IMR-90 (cell line): ENCODE measurements around the gene FCRLA. TPM values are rescaled to one million over a fixed set of nuclear protein-coding genes. Genes with fewer than 3 reads are reported as not detected.

Experiments used
- ATAC-seq: fragments of 200-7000 bp; cut with Tn5 transposase; 2 replicates; pipeline ENCODE4 v1.9.1; 2020; ENCODE audit warnings: low read depth, mild to moderate bottlenecking, moderate library complexity
- BruUV-seq: library from RNA; stranded (reverse); fragments of 400-500 nt; replicated peaks from 2 replicates; lab custom pipeline; 2021; lab: Mats Ljungman, UMichigan
- CTCF ChIA-PET: fragments of 300-600 bp; formaldehyde crosslinking; extraction: SDS; loops from one replicate; lab custom pipeline; 2021; ENCODE audit warnings: antibody characterized with exemption; lab: Yijun Ruan, JAX
- POLR2A ChIA-PET: fragments of 300-600 bp; sonication (Branson Sonifier 250); formaldehyde crosslinking; loops from one replicate; lab custom pipeline; 2022; ENCODE audit warnings: antibody characterized with exemption; ENCODE audit not compliant: unreplicated experiment; lab: Charles Lee
- DNase-seq: peaks from one replicate; pipeline ENCODE4 v3.0.0; 2013
- H2AFZ ChIP-seq: replicated peaks from 2 replicates; pipeline ENCODE3; 2013; ENCODE audit warnings: low read length, mild to moderate bottlenecking; ENCODE audit not compliant: poor library complexity
- H2AK5ac ChIP-seq: 2 replicates; pipeline ENCODE4 v1.6.1; 2013; ENCODE audit warnings: low read depth, low read length, inconsistent platforms
- H2AK9ac ChIP-seq: replicated peaks from 2 replicates; pipeline ENCODE3; 2013; ENCODE audit warnings: mild to moderate bottlenecking, low read depth, low read length, moderate library complexity; ENCODE audit not compliant: poor library complexity
- H2BK120ac ChIP-seq: 2 replicates; pipeline ENCODE4 v1.6.1; 2013; ENCODE audit warnings: low read depth, low read length, inconsistent platforms
- H2BK15ac ChIP-seq: 3 replicates; pipeline ENCODE4 v1.6.1; 2013; ENCODE audit warnings: low read depth, low read length, inconsistent platforms
- H2BK20ac ChIP-seq: 2 replicates; pipeline ENCODE4 v1.6.1; 2013; ENCODE audit warnings: low read depth, mild to moderate bottlenecking, inconsistent platforms, low read length, moderate library complexity
- H2BK5ac ChIP-seq: 2 replicates; pipeline ENCODE4 v1.6.1; 2013; ENCODE audit warnings: mild to moderate bottlenecking, low read depth, low read length, inconsistent platforms; ENCODE audit not compliant: poor library complexity, severe bottlenecking
- H3K14ac ChIP-seq: replicated peaks from 2 replicates; pipeline ENCODE4 v1.6.1; 2013; ENCODE audit warnings: low read depth, low read length, inconsistent platforms
- H3K18ac ChIP-seq: 2 replicates; pipeline ENCODE4 v1.6.1; 2013; ENCODE audit warnings: low read depth, low read length, control low read depth
- H3K23ac ChIP-seq: 2 replicates; pipeline ENCODE4 v1.6.1; 2013; ENCODE audit warnings: low read depth, low read length, inconsistent platforms
- H3K27ac ChIP-seq: 2 replicates; pipeline ENCODE4 v1.5.1; 2013; ENCODE audit warnings: mild to moderate bottlenecking, control low read depth, low read length; ENCODE audit not compliant: insufficient read depth
- H3K27me3 ChIP-seq: 2 replicates; pipeline ENCODE4 v1.6.1; 2013; ENCODE audit warnings: low read length; ENCODE audit not compliant: control insufficient read depth, insufficient read depth
- H3K36me3 ChIP-seq: 2 replicates; pipeline ENCODE4 v1.6.1; 2013; ENCODE audit warnings: low read length, mixed read lengths; ENCODE audit not compliant: control insufficient read depth, insufficient read depth
- H3K4ac ChIP-seq: 2 replicates; pipeline ENCODE4 v1.6.1; 2013; ENCODE audit warnings: low read depth, low read length, inconsistent platforms
- H3K4me1 ChIP-seq: 2 replicates; pipeline ENCODE4 v1.6.1; 2013; ENCODE audit warnings: low read length, mixed read lengths; ENCODE audit not compliant: control insufficient read depth, insufficient read depth
- H3K4me2 ChIP-seq: 2 replicates; pipeline ENCODE4 v1.6.1; 2013; ENCODE audit warnings: low read depth, mild to moderate bottlenecking, control low read depth, low read length, moderate library complexity
- H3K4me3 ChIP-seq: 2 replicates; pipeline ENCODE4 v1.5.1; 2013; ENCODE audit warnings: low read depth, mild to moderate bottlenecking, control low read depth, low read length, moderate library complexity; ENCODE audit not compliant: insufficient read depth
- H3K56ac ChIP-seq: 2 replicates; pipeline ENCODE4 v1.6.1; 2013; ENCODE audit warnings: low read length, inconsistent platforms; ENCODE audit not compliant: insufficient read depth; ENCODE audit errors: extremely low read depth
- H3K79me1 ChIP-seq, 2 experiments: 2 replicates each; pipeline ENCODE4 v1.6.1; 2013; ENCODE audit warnings: low read length in 2 of 2, inconsistent platforms in 1 of 2, low read depth in 1 of 2
- H3K9ac ChIP-seq: 2 replicates; pipeline ENCODE4 v1.6.1; 2013; ENCODE audit warnings: low read depth, low read length, control low read depth
- H3K9me1 ChIP-seq: 2 replicates; pipeline ENCODE4 v1.6.1; 2013; ENCODE audit warnings: low read length, inconsistent platforms; ENCODE audit not compliant: insufficient read depth
- H3K9me3 ChIP-seq: 2 replicates; pipeline ENCODE4 v1.6.1; 2013; ENCODE audit warnings: low read length; ENCODE audit not compliant: control insufficient read depth, insufficient read depth
- H4K20me1 ChIP-seq: 2 replicates; pipeline ENCODE4 v1.6.1; 2013; ENCODE audit warnings: low read length, inconsistent platforms; ENCODE audit not compliant: insufficient read depth
- H4K5ac ChIP-seq: 2 replicates; pipeline ENCODE4 v1.6.1; 2013; ENCODE audit warnings: mild to moderate bottlenecking, low read depth, low read length, control low read depth
- H4K8ac ChIP-seq, 2 experiments: 2 replicates each; pipeline ENCODE4 v1.6.1; 2013; ENCODE audit warnings: low read depth in 2 of 2, low read length in 2 of 2, control low read depth in 1 of 2, inconsistent platforms in 1 of 2
- H4K91ac ChIP-seq: 2 replicates; pipeline ENCODE4 v1.6.1; 2013; ENCODE audit warnings: low read depth, low read length, inconsistent platforms; ENCODE audit not compliant: insufficient read depth
- CEBPB ChIP-seq: IDR thresholded peaks from 2 replicates; pipeline ENCODE4 v1.6.1; 2012; ENCODE audit warnings: low read depth, low read length, improper control_type of control experiment
- CTCF ChIP-seq: conservative IDR thresholded peaks from 2 replicates; pipeline ENCODE4 v1.5.1; 2012; ENCODE audit warnings: mild to moderate bottlenecking, low read depth, low read length, improper control_type of control experiment
- MAFK ChIP-seq: IDR thresholded peaks from 2 replicates; pipeline ENCODE4 v1.6.1; 2012; ENCODE audit warnings: low read depth, low read length, improper control_type of control experiment
- WGBS, 2 experiments: methylation state at CpG; one replicate each; pipeline versions ENCODE4 v1.1.5 to v1.1.7; 2013; ENCODE audit warnings: missing lambda C conversion rate in 2 of 2; ENCODE audit not compliant: insufficient read length in 1 of 2; ENCODE audit errors: extremely low coverage in 2 of 2; 5-methylcytosine and 5-hydroxymethylcytosine counted together
- dilution Hi-C: fragments of 300-500 bp; cut with HindIII; formaldehyde crosslinking; loops from one replicate; pipeline ENCODE4 v1.14.3; 2018; ENCODE audit warnings: low sequenced_read_pairs; ENCODE audit not compliant: unreplicated experiment
- in situ Hi-C: fragments of 300-500 bp; cut with MboI; formaldehyde crosslinking; loops from 3 replicates; pipeline ENCODE4 v1.14.3; 2019; ENCODE audit warnings: low sequenced_read_pairs, inconsistent platforms, mixed read lengths
- intact Hi-C: fragments of 100-400 bp; cut with micrococcal nuclease; formaldehyde crosslinking; loops from 2 replicates; pipeline ENCODE4 v1.10.0; 2022
- polyA plus RNA-seq, 3 experiments: library from polyadenylated mRNA; depleted of rRNA; stranded (reverse); fragments of >200 nt; gene quantifications; 2 replicates each; pipeline ENCODE4 v1.2.3, GENCODE V29; 2012; ENCODE audit warnings: low replicate concordance in 1 of 3
- total RNA-seq: library from RNA; depleted of rRNA; stranded (reverse); fragments of >200 nt; gene quantifications from 2 replicates; pipeline ENCODE4 v1.2.3, GENCODE V29; 2012
- TF ChIP-seq, protein P1 (sequence below): fragments of 150-350 bp; IDR thresholded peaks from 2 replicates; pipeline ENCODE4 v1.6.1; 2016; ENCODE audit warnings: low read depth, mild to moderate bottlenecking, low read length, moderate library complexity, borderline replicate concordance
- TF ChIP-seq, protein P2 (sequence below): fragments of 150-350 bp; IDR thresholded peaks from 2 replicates; pipeline ENCODE4 v1.6.1; 2017; ENCODE audit warnings: mild to moderate bottlenecking, antibody characterized with exemption, low read length, low read depth

Gene FCRLA
- total and polyA plus RNA-seq, 2 of the 4 experiments (the other 2 are of a cell fraction), result 0.36 TPM

DNA sequence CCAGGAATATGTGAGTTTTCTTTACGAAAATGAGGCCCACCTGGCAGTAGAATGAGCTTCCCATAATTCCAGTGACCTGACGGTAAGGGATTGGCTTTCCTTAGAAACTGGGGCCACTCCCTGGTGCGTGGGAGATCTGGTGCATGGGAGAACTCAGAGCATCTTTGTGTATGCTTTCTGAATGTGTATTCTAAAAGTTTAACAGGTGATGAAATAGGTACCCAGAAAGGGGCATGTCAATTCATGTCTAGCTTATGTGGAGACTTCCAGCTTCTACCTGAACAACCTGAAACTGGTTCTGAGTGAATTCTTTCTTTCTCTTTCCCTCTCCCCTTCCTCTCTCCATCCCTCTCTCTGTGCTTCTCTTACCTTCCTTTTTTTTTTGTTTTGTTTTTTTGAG lies 15.2 kb upstream of the FCRLA start:
- H4K20me1 ChIP-seq, result no peaks in the 10 kb centered on the region
- H2BK20ac ChIP-seq, result no peak overlapping the region
- ChIA-PET POLR2A (no interaction called here), CTCF (no interaction called here)
- H2AK9ac ChIP-seq, result no peak overlapping the region
- H3K36me3 ChIP-seq, result no peaks in the 10 kb centered on the region
- H2AFZ ChIP-seq, result no peak overlapping the region
- no peak overlapping the region for H3K14ac ChIP-seq
- H3K56ac ChIP-seq, result no peak overlapping the region
- no peaks in the 10 kb centered on the region for H3K9me3 ChIP-seq
- no peak overlapping the region for H3K23ac ChIP-seq
- intact Hi-C loops (no loop called here), dilution Hi-C loops (no loop called here), in situ Hi-C loops (no loop called here)
- BruUV-seq, result no TSS peak
- H3K4me2 ChIP-seq, result no peak overlapping the region
- no peak overlapping the region for H3K27ac ChIP-seq
- H3K9ac ChIP-seq, result no peak overlapping the region
- H3K4me3 ChIP-seq, result no peak overlapping the region
- no peak overlapping the region for H2BK120ac ChIP-seq
- H3K4me1 ChIP-seq, result no peaks in the 10 kb centered on the region
- peaks cover 6% of the 10 kb centered on the region for H3K27me3 ChIP-seq
- H2AK5ac ChIP-seq, result no peak overlapping the region
- H4K5ac ChIP-seq, result no peak overlapping the region
- DNase-seq (no peak), ATAC-seq (no peak)
- H4K8ac ChIP-seq, result no peak overlapping the region
- TF ChIP-seq CEBPB, result no peak
- TF ChIP-seq, protein P1, sequence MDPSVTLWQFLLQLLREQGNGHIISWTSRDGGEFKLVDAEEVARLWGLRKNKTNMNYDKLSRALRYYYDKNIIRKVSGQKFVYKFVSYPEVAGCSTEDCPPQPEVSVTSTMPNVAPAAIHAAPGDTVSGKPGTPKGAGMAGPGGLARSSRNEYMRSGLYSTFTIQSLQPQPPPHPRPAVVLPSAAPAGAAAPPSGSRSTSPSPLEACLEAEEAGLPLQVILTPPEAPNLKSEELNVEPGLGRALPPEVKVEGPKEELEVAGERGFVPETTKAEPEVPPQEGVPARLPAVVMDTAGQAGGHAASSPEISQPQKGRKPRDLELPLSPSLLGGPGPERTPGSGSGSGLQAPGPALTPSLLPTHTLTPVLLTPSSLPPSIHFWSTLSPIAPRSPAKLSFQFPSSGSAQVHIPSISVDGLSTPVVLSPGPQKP, result no peak
- no peak for TF ChIP-seq CTCF
- no peak for TF ChIP-seq MAFK
- TF ChIP-seq, protein P2, sequence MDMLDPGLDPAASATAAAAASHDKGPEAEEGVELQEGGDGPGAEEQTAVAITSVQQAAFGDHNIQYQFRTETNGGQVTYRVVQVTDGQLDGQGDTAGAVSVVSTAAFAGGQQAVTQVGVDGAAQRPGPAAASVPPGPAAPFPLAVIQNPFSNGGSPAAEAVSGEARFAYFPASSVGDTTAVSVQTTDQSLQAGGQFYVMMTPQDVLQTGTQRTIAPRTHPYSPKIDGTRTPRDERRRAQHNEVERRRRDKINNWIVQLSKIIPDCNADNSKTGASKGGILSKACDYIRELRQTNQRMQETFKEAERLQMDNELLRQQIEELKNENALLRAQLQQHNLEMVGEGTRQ, result no peak
- H2BK15ac ChIP-seq, result no peak overlapping the region
- WGBS, 2 experiments, result 0% methylated on average over 1 of the region's 3 CpGs; no CpG with 5 or more reads in 1 of the 2 experiments
- no peak overlapping the region for H4K91ac ChIP-seq
- H3K79me1 ChIP-seq, result no peaks in the 10 kb centered on the region
- H2BK5ac ChIP-seq, result no peak overlapping the region
- no peaks in the 10 kb centered on the region for H3K9me1 ChIP-seq
- no peak overlapping the region for H3K4ac ChIP-seq
- H3K18ac ChIP-seq, result no peak overlapping the region
